Kidney (tissue), 14 donors: ENCODE measurements around the gene EHD1. TPM values are rescaled to one million over a fixed set of nuclear protein-coding genes. Genes with fewer than 3 reads are reported as not detected.

Experiments used
- DNase-seq, 5 donors: peaks; one replicate each; pipeline ENCODE4 v3.0.0-alpha.2; 2013 to 2020
- FAIRE-seq: peaks from 2 replicates; lab custom pipeline; 2012; peaks lifted over from hg19 to GRCh38; lab: Jason Lieb, UNC
- H3K27ac ChIP-seq, 2 donors: one replicate each; pipeline ENCODE4 v1.7.0; 2013; ENCODE audit warnings: low read depth in 2 of 2, low read length in 2 of 2, inconsistent platforms in 1 of 2
- H3K27me3 ChIP-seq: one replicate; pipeline ENCODE4 v1.7.1; 2013; ENCODE audit warnings: low read length, inconsistent platforms; ENCODE audit not compliant: control insufficient read depth, insufficient read depth
- H3K36me3 ChIP-seq, 3 donors: one replicate each; pipeline versions ENCODE4 v1.7.0 to v1.7.1; 2013; ENCODE audit warnings: low read length in 3 of 3, control low read depth in 1 of 3, inconsistent platforms in 1 of 3; ENCODE audit not compliant: insufficient read depth in 3 of 3, control insufficient read depth in 2 of 3
- H3K4me1 ChIP-seq, 3 donors: one replicate each; pipeline versions ENCODE4 v1.7.0 to v1.7.1; 2013; ENCODE audit warnings: low read length in 3 of 3, inconsistent platforms in 1 of 3, low read depth in 1 of 3; ENCODE audit not compliant: control insufficient read depth in 2 of 3, insufficient read depth in 2 of 3
- H3K4me3 ChIP-seq, 3 donors: one replicate each; pipeline versions ENCODE4 v1.7.0 to v1.8.1; 2013; ENCODE audit warnings: low read length in 3 of 3, control low read depth in 1 of 3, inconsistent platforms in 1 of 3
- H3K9ac ChIP-seq, 3 donors: one replicate each; pipeline versions ENCODE4 v1.7.0 to v1.7.1; 2013; ENCODE audit warnings: low read length in 3 of 3, control low read depth in 1 of 3, inconsistent platforms in 1 of 3
- H3K9me3 ChIP-seq, 3 donors: one replicate each; pipeline versions ENCODE4 v1.7.0 to v1.7.1; 2013; ENCODE audit warnings: low read length in 3 of 3, control low read depth in 1 of 3, inconsistent platforms in 1 of 3; ENCODE audit not compliant: control insufficient read depth in 2 of 3, insufficient read depth in 1 of 3
- CTCF ChIP-seq: IDR thresholded peaks from 3 replicates; pipeline ENCODE4 v1.5.1; 2012; ENCODE audit warnings: mild to moderate bottlenecking, moderate library complexity, borderline replicate concordance; ENCODE audit not compliant: insufficient read depth; ENCODE audit errors: extremely low read depth
- intact Hi-C: fragments of 100-400 bp; cut with DNase I; formaldehyde crosslinking; loops from one replicate; pipeline ENCODE4 v1.11.1; 2022
- polyA plus RNA-seq: library from polyadenylated mRNA; stranded (reverse); fragments of 350-450 nt; fragmentation: Illumina TruSeq; extraction: RNeasy Lipid Tissue Mini Kit (QIAGEN cat#74804); gene quantifications from one replicate; pipeline ENCODE4 v1.2.3, GENCODE V29; 2014; ENCODE audit warnings: low read depth, low replicate concordance; ENCODE audit not compliant: insufficient read depth
- total RNA-seq: library from RNA; stranded (reverse); fragmentation: NEBNext Ultra II Directional; extraction: Animal tissue kit (Norgen Biotek cat#: 25700); gene quantifications from one replicate; pipeline ENCODE4 v1.2.1, GENCODE V29; 2021
- donor health status: control.
- donor health status: control.
- donor health status: control.
- donor health status: control.
- donor health status: control.
- donor health status: DM: yes; HTN: yes; CAD: no.
- donor health status: Normal renal cell carcinoma (clear cell type).

Gene EHD1
- total and polyA plus RNA-seq, 2 donors from 2014 or later: 48.9 to 76.1 TPM

DNA sequence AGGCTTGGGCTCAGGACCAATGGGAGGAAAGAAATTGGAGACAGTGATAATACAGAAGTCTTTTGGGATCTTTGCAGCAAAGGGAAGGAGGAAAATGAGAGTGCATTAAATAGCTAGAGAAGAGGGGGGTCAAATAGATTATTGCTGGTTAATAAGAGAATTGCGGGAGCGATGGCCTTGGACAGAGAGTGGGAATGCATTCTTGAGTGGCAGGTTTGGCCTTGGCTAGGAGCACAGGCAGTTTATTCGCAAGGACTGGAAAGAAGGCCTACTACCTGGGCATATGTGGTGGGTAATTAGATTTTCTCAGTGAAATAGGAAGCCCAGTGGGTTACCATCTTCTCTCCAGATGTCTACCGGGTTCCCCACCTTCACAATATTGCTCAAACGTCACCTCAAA lies 64.6 kb downstream of the EHD1 start:
- Histone ChIP-seq H3K4me3 (no peak overlapping the region), H3K4me1 (peaks cover 0 to 7% (median 4%) of the 10 kb centered on the region in 3 donors), H3K27ac (no peak overlapping the region), H3K9ac (no peak overlapping the region), H3K9me3 (no peaks in the 10 kb centered on the region), H3K27me3 (no peaks in the 10 kb centered on the region), H3K36me3 (no peaks in the 10 kb centered on the region)
- DNase-seq (no peak), FAIRE-seq (no peak)
- no peak for TF ChIP-seq CTCF
- intact Hi-C loops: no loop called here

DNA sequence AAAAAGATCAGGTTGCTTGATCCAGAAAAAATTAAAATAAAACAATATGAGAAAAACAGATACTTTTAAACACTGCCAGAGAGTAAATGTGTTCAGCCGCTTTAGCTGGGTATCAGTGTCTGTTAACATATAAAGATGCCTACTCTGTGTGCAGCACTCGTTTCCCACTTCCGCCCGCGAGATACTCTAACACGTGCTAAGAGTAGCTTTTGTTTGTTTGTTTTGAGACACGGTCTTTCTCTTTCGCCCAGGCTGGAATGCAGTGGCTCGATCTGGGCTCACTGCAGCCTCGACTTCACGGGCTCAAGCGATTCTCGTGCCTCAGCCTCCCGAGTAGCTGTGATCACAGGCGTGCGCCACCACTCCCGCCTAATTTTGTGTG lies 67.5 kb downstream of the EHD1 start:
- no peaks in the 10 kb centered on the region for H3K9me3 ChIP-seq
- peaks cover 0 to 11% (median 4%) of the 10 kb centered on the region in 3 donors for H3K36me3 ChIP-seq
- no peak overlapping the region for H3K9ac ChIP-seq
- DNase-seq (peak in 2 of 5 donors; percentile 80 to 82), FAIRE-seq (no peak)
- intact Hi-C loops: no loop called here
- H3K4me3 ChIP-seq: peak overlapping the region; percentile 21 to 85 (median 43)
- peaks cover 0 to 7% (median 4%) of the 10 kb centered on the region in 3 donors for H3K4me1 ChIP-seq
- TF ChIP-seq CTCF: no peak
- no peaks in the 10 kb centered on the region for H3K27me3 ChIP-seq
- no peak overlapping the region for H3K27ac ChIP-seq

- TF ChIP-seq CTCF: no peak
- Histone ChIP-seq H3K4me3 (peak within 1 kb of the TSS; percentile 54 to 85 (median 64)), H3K36me3 (peaks cover 0 to 11% (median 4%) of the 10 kb centered on the region in 3 donors), H3K27ac (peak within 1 kb of the TSS; percentile 53 to 63), H3K27me3 (no peaks in the 10 kb centered on the region), H3K9me3 (no peaks in the 10 kb centered on the region), H3K9ac (peak within 1 kb of the TSS; percentile 16 to 61 (median 33)), H3K4me1 (peaks cover 0 to 7% (median 4%) of the 10 kb centered on the region in 3 donors)
- FAIRE-seq: peak; percentile 90
- DNase-seq: peak; percentile 98 to 99 (median 98)
- intact Hi-C loops: no loop called here
These were observed 68.0 kb downstream of the EHD1 start, which contains the start of gene MEN1 for GRCh38 chr11:64810271-64810890. Gene MEN1 (minus strand): TSS chr11:64810551. CDS start chr11:64810109, 442 bp downstream.
